K562 (cell line): ENCODE results near the gene MCL1. TPM values are rescaled to one million over a fixed set of nuclear protein-coding genes. Genes with fewer than 3 reads are reported as not detected.
A peak's percentile ranks its signal among the peaks of the same experiment; 100 is the strongest.

Source experiments
- ATF4 ChIP-seq: fragments of 450-650 bp; formaldehyde crosslinking; IDR thresholded peaks from 2 replicates; pipeline ENCODE4 v1.4.0; 2022; ENCODE audit warnings: mild to moderate bottlenecking, moderate library complexity
- CBX8 ChIP-seq: fragments of 200-600 bp; sonication (generic); IDR thresholded peaks from 2 replicates; pipeline ENCODE4 v1.6.1; 2012; ENCODE audit warnings: borderline replicate concordance, mixed run types, low read depth, mild to moderate bottlenecking, moderate library complexity, mixed read lengths, low read length, control low read depth, inconsistent platforms; ENCODE audit not compliant: poor library complexity, severe bottlenecking; ENCODE audit errors: extremely low read depth
- ELF1 ChIP-seq: fragments of 200-800 bp; sonication (Bioruptor generic); IDR thresholded peaks from 2 replicates; pipeline ENCODE4 v1.6.1; 2016; ENCODE audit warnings: missing genetic modification characterization, missing compliant biosample characterization
- FOXA3 ChIP-seq, 2 experiments: fragments of 450-650 bp in 1 of 2; sonication (generic) in 1 of 2; formaldehyde crosslinking; IDR thresholded peaks in 1 of 2; conservative IDR thresholded peaks in 1 of 2; 2 replicates each; pipeline versions ENCODE4 v1.4.0 to v1.8.0; 2020 to 2022; ENCODE audit warnings: mild to moderate bottlenecking in 2 of 2, missing genetic modification reagents in 1 of 2
- FOXK1 ChIP-seq: sonication (generic); formaldehyde crosslinking; IDR thresholded peaks from 2 replicates; pipeline ENCODE4 v1.8.0; 2022; ENCODE audit warnings: missing genetic modification reagents, mild to moderate bottlenecking, borderline replicate concordance
- FUS ChIP-seq: fragments of 200-400 bp; formaldehyde crosslinking; optimal IDR thresholded peaks from 2 replicates; pipeline ENCODE3; 2017; ENCODE audit warnings: low read depth, low read length
- GATAD2A ChIP-seq: fragments of 450-650 bp; IDR thresholded peaks from 2 replicates; pipeline ENCODE4 v1.6.1; 2017
- HBP1 ChIP-seq: fragments of 450-650 bp; formaldehyde crosslinking; IDR thresholded peaks from 2 replicates; pipeline ENCODE4 v1.4.0; 2022; ENCODE audit warnings: missing genetic modification characterization
- HDAC1 ChIP-seq, 2 experiments: fragments of 450-650 bp; IDR thresholded peaks; 2 replicates each; pipeline ENCODE4 v1.6.1; 2016 to 2017; ENCODE audit warnings: inconsistent platforms in 1 of 2, mild to moderate bottlenecking in 1 of 2, moderate library complexity in 1 of 2
- JUN ChIP-seq, 2 experiments: sonication (generic) in 1 of 2; formaldehyde crosslinking in 1 of 2; IDR thresholded peaks; 2 replicates each; pipeline versions ENCODE4 v1.6.1 to v1.8.0; 2012 to 2022; ENCODE audit warnings: borderline replicate concordance in 2 of 2, mild to moderate bottlenecking in 2 of 2, improper control_type of control experiment in 1 of 2, low read depth in 1 of 2, low read length in 1 of 2, missing genetic modification reagents in 1 of 2
- MLLT1 ChIP-seq, 2 experiments: fragments of 450-650 bp; IDR thresholded peaks; 2 replicates each; pipeline ENCODE4 v1.6.1; 2016
- NR4A1 ChIP-seq, 2 experiments: fragments of 250-450 bp in 1 of 2; fragments of 450-650 bp in 1 of 2; sonication (Bioruptor Pico) in 1 of 2; IDR thresholded peaks; 2 replicates each; pipeline versions ENCODE4 v1.4.0 to v1.6.1; 2016 to 2020; ENCODE audit warnings: mild to moderate bottlenecking in 2 of 2, missing compliant biosample characterization in 1 of 2, missing genetic modification characterization in 1 of 2, moderate library complexity in 1 of 2
- PHF21A ChIP-seq: fragments of 450-650 bp; IDR thresholded peaks from 2 replicates; pipeline ENCODE4 v1.6.1; 2017; ENCODE audit warnings: low read depth, borderline replicate concordance
- RBFOX2 ChIP-seq: fragments of 200-400 bp; formaldehyde crosslinking; IDR thresholded peaks from 2 replicates; pipeline ENCODE4 v1.6.1; 2017; ENCODE audit warnings: low read depth, mild to moderate bottlenecking, low read length, moderate library complexity
- RCOR1 ChIP-seq, 2 experiments: IDR thresholded peaks; 2 replicates each; pipeline ENCODE4 v1.6.1; 2012; ENCODE audit warnings: low read depth in 2 of 2, low read length in 2 of 2, borderline replicate concordance in 1 of 2, improper control_type of control experiment in 1 of 2
- SREBF1 ChIP-seq: fragments of 150-350 bp; IDR thresholded peaks from 2 replicates; pipeline ENCODE4 v1.6.1; 2014; ENCODE audit warnings: antibody characterized with exemption, low read depth, low read length, borderline replicate concordance
- SRF ChIP-seq, 2 experiments: fragments of 250-450, 450-650 bp in 1 of 2; sonication (Bioruptor Pico) in 1 of 2; sonication (generic) in 1 of 2; formaldehyde crosslinking; IDR thresholded peaks; 2 replicates each; pipeline versions ENCODE4 v1.5.0 to v1.5.1; 2020 to 2022; ENCODE audit warnings: mild to moderate bottlenecking in 1 of 2, missing genetic modification reagents in 1 of 2
- STAT5B ChIP-seq: fragments of 250-450 bp; sonication (Bioruptor Pico); IDR thresholded peaks from 2 replicates; pipeline ENCODE4 v1.8.0; 2021; ENCODE audit warnings: mild to moderate bottlenecking, inconsistent platforms
- TCF7L2 ChIP-seq: fragments of 150-350 bp; IDR thresholded peaks from 2 replicates; pipeline ENCODE4 v1.6.1; 2016; ENCODE audit warnings: low read depth, mild to moderate bottlenecking, low read length, moderate library complexity
- ZC3H4 ChIP-seq: sonication (generic); formaldehyde crosslinking; IDR thresholded peaks from 2 replicates; pipeline ENCODE4 v1.9.0; 2021; ENCODE audit warnings: missing genetic modification reagents, borderline replicate concordance
- ZNF3 ChIP-seq: fragments of 250-450 bp; sonication (Bioruptor Pico); IDR thresholded peaks from 2 replicates; pipeline ENCODE4 v1.5.0; 2021; ENCODE audit warnings: mild to moderate bottlenecking, moderate library complexity
- ZNF436 ChIP-seq: fragments of 250-450, 450-650 bp; sonication (Bioruptor Pico); formaldehyde crosslinking; IDR thresholded peaks from 2 replicates; pipeline ENCODE4 v1.7.0; 2020; ENCODE audit warnings: mild to moderate bottlenecking
- ZNF586 ChIP-seq: fragments of 450-650 bp; formaldehyde crosslinking; conservative IDR thresholded peaks from 2 replicates; pipeline ENCODE4 v1.4.0; 2020; ENCODE audit warnings: mild to moderate bottlenecking, moderate library complexity
- ZNF780A ChIP-seq: fragments of 250-450 bp; sonication (Bioruptor Pico); IDR thresholded peaks from 2 replicates; pipeline ENCODE4 v1.5.0; 2021; ENCODE audit warnings: mild to moderate bottlenecking
- polyA plus RNA-seq, 8 experiments: library from polyadenylated mRNA; depleted of rRNA in 4 of 8; stranded (reverse) in 5 of 8; unstranded in 3 of 8; fragments of >200 nt; fragmentation: Nextera tagmentation in 2 of 8; fragmentation: Illumina TruSeq in 1 of 8; extraction: Ambion mirVana in 2 of 8; extraction: Trizol in 1 of 8; gene quantifications; 2 replicates each; pipeline versions ENCODE4 v1.2.1 to v1.2.3, GENCODE V29; 2011 to 2014; ENCODE audit warnings: inconsistent platforms in 1 of 8, missing spikeins in 1 of 8
- total RNA-seq, 7 experiments: library from RNA; depleted of rRNA in 6 of 7; stranded (reverse); fragments of >200 nt in 6 of 7; fragmentation: Illumina TruSeq in 2 of 7; extraction: Trizol in 2 of 7; gene quantifications; 2 replicates each; pipeline versions ENCODE4 v1.2.1 to v1.2.3, GENCODE V29; 2011 to 2021; ENCODE audit warnings: low replicate concordance in 1 of 7

The MCL1 gene
- total and polyA plus RNA-seq, 9 of the 15 experiments (the other 6 are each of a cell fraction or from before 2014, with no cell fraction given): 27.1 to 224 (median 138) TPM

- TF ChIP-seq ZNF3 (CRISPR knock-in tag): no peak
- TF ChIP-seq SREBF1: no peak
- TF ChIP-seq GATAD2A: 0 out of 2 replicates have a peak, but pooled peaks have one; percentile 48
- no peak for TF ChIP-seq CBX8
- no peak for TF ChIP-seq ZNF436 (CRISPR knock-in tag)
- no peak for TF ChIP-seq NR4A1 (CRISPR knock-in tag; IDR thresholded peaks at IDR 0.05)
- TF ChIP-seq NR4A1 (tag; IDR thresholded peaks at IDR 0.05): no peak
- TF ChIP-seq RCOR1 (IDR thresholded peaks at IDR 0.05; ENCODE audit: borderline replicate concordance in 1 of 2, low read depth in 2 of 2, low read length in 2 of 2): 0 out of 4 replicates have a peak, but pooled peaks of 1 of the 2 experiments have one; percentile 1
- TF ChIP-seq SRF (CRISPR knock-in tag; IDR thresholded peaks at IDR 0.05): no peak
- no peak for TF ChIP-seq HDAC1 (IDR thresholded peaks at IDR 0.05)
- no peak for TF ChIP-seq TCF7L2
- no peak for TF ChIP-seq ZNF586 (CRISPR knock-in tag)
- TF ChIP-seq FOXA3 (CRISPR knock-in tag; conservative IDR thresholded peaks at IDR 0.05 in 1 of 2, IDR thresholded peaks at IDR 0.05 in 1 of 2): 0 out of 4 replicates have a peak, but pooled peaks of 1 of the 2 experiments have one; percentile 44
- peak; percentile 28; the same call in 1 of the 2 replicates for TF ChIP-seq ZC3H4
- no peak for TF ChIP-seq HBP1 (CRISPR knock-in tag)
- TF ChIP-seq MLLT1 (IDR thresholded peaks at IDR 0.05): peak in 1 of 2 experiments; percentile 75; a peak in 1 of 4 replicates
- no peak for TF ChIP-seq JUN (IDR thresholded peaks at IDR 0.05; ENCODE audit: borderline replicate concordance, low read depth, low read length)
- TF ChIP-seq JUN (CRISPR knock-in tag; IDR thresholded peaks at IDR 0.05; ENCODE audit: borderline replicate concordance): no peak
- no peak for TF ChIP-seq ELF1
- TF ChIP-seq PHF21A: no peak
- TF ChIP-seq STAT5B (CRISPR knock-in tag): no peak
- TF ChIP-seq FOXK1 (CRISPR knock-in tag): no peak
- peak; percentile 31 for TF ChIP-seq RBFOX2
- no peak for TF ChIP-seq ZNF780A (CRISPR knock-in tag)
- no peak for TF ChIP-seq ATF4 (CRISPR knock-in tag)
- no peak for TF ChIP-seq FUS
Observed at GRCh38 chr1:150549496-150550221, 29.8 kb downstream of the MCL1 start (continued).
